GM19328 (cell line): ENCODE data around the gene PROS1.
A peak's percentile ranks its signal among the peaks of the same experiment; 100 is the strongest.

ENCODE experiments used
- ATAC-seq: cut with Tn5 transposase; IDR thresholded peaks from one replicate; pipeline ENCODE4 v1.9.1; 2021; ENCODE audit warnings: mild to moderate bottlenecking, moderate library complexity; ENCODE audit not compliant: unreplicated experiment

The PROS1 gene

DNA sequence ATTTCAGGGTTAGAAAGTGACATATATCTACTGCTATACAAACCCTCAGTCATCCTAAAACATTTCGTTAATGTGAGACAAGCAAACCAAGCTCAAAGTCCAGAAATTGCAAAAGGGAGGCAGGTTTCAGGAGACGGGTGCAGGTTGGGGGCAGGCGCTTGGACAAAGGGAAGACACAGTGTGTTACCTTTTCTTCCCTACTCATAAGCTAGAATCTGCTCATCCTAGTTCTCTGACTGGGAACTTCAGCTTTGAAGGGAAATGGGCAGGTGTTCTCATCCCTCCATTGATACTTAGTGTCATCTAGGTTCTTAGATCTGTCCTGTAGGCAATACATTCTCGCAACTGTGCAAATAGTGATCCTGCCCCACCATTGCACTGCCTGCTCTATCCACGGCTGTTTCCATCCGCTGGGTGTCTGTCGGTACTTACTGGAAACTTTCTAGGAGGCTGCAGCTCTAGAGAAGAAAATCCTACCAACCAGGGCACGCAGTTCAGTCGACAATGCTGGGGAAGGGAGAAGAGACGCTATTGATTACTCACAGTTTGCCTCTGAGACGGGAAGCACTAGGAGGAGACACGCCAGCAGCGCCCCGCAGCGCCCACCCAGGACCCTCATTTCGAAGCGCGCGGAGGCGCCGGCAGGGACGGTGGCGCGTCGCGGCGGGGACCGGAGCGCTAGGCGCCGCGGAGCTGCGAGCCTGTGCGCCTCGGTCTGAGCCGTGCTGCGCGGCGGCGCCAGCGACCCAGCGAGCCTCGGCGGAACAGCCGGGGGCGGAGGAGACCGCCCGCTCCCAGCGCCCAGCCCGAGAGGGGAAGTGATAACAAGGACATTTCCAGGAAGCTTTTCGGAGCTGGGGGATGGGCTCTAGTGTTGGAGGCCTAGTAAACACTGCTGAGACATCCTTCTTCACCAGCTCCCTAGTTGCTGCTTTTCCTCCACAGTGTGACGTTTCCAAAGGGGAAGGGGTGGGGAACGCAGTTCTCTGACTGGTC, at the start of gene PROS1:
Gene PROS1, minus strand, starts transcription at position 766 of the 996 bp plus-strand sequence. Its CDS starts 147 bp downstream, at position 619.
- ATAC-seq, result peak; percentile 90

DNA sequence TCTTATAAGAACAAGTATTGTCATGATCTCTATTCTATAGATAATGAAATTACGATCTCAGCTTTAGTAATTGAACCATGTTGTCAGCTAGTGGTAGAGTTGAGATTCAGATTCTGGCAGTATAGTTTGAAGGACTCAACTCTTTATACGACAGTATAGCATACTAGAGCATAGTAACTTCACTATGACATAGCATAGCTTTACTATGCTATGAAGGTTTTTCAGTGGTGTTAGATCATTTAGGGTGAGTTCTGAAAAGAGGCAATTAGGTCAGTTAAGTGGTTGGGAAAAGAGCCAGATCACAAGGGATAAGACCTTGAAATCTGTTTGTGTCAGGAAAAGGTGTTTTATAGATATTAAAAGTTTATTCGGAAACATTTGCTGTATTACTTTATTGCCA, 46.6 kb upstream of the PROS1 start:
- ATAC-seq, result no peak

DNA sequence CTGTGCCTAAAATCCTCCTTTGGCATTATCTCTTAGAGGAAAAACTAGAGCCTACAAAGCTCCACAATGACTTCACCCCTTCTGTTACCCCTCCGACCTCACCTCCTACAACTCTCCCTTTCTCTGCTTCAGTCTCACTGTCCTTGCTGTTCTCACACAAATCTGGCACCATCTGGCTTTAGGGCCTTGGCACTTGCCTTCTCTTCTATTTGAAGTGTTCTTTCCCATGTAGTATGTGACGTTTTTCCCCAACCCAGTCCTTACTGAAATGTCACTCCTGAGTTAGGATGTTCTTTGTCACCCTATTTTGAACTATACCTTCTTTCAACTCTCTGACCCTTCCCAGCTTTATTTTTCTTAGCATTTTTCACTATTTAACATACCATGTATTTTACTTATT, 46.0 kb upstream of the PROS1 start:
- ATAC-seq, result no peak

DNA sequence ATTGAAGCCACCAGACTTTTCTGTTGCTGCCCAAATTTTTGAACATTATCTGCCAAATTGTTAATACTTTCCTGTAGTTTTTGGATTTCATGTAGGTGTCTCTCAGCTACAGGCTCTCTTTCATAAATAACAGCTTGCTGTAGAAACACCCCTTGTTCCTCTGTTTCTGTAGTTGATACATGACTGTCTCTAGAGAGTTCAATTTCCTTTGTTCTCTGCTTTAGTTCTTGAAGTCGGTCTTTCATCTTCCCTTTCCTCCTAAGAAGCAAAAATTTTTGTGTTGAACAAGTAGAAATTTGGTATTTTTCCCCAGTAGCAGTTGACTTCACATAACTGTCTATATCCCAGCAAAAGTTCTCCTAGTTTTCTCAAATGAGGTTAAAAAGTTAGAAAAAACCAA, 41.3 kb upstream of the PROS1 start:
- ATAC-seq, result no peak

DNA sequence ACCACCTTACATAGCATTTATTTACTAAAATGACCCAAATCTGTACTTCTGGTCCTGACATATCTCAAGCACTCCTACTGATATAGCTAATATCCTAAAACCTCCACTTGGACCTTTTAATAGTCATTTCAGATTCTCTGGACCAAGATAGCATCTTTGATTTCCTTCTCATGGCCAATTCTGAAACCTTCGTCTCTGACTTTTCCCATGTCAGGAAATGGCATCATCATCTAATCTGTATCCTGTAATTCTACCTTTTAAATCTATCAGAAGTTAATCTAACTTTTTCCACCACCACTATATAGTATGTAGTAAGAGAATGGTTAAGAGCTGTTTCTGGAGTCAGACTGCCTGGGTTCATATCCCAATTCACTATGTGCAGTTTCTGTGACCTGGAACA, 38.5 kb upstream of the PROS1 start:
- no peak for ATAC-seq

DNA sequence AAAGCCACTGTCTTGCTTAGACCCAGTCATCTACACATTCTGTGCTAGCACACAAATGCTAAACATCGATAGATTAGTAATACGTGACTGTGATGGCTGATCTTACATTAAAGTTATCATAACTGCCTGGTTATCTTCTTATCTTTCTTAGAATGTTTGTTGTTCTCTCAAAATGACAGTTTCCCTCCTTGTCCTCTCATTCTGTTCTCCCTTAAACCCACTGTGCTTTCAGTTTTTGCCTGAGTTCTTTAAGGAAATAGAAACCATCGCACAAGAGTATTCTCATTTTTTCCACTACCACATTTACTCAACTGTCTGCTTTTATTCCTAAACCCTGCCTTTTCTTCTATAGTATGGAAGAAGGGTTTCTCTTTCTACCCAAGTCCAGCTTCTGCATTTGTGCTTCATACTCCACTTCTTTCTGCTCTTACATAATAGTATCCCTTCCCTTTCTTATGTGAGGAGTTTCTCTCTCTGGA, 37.6 kb upstream of the PROS1 start:
- no peak for ATAC-seq

DNA sequence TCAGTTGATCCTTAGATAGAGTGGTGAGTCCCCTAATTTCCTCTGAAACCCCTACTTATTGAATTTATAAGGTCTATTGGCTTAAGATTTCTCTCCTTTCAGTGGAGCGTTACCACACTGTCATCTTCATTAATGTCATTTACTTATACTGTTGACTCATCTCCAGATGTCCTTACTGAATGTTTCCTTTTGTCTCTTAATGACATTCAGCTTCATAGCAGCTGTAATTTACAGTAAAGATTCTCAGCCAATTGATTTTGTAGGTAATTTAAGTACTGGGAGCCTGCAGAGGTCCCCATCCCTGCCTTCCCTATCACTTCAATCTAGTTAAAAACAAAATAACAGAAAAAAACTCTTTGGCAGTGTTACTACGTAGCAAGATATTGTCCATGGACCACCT, 35.9 kb upstream of the PROS1 start:
- ATAC-seq, result no peak

DNA sequence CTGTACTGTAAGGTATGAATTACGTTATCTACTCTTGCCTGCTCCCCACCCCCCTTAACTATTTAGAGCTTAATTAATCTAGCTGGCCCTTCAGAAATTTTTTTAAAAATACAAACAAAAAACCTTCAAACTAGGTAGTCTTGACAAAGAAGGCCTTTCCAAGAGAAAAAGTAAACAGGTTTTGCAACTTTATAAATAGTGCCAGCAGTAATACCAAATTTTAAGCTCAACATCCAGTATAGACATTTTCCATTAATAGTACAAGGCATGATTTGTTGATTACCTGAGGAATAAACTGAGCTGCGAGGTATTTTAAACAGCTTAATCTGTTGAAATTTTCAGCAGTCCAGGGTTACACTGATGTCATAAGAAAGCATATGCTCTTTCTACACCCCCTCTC, 34.6 kb upstream of the PROS1 start:
- no peak for ATAC-seq

DNA sequence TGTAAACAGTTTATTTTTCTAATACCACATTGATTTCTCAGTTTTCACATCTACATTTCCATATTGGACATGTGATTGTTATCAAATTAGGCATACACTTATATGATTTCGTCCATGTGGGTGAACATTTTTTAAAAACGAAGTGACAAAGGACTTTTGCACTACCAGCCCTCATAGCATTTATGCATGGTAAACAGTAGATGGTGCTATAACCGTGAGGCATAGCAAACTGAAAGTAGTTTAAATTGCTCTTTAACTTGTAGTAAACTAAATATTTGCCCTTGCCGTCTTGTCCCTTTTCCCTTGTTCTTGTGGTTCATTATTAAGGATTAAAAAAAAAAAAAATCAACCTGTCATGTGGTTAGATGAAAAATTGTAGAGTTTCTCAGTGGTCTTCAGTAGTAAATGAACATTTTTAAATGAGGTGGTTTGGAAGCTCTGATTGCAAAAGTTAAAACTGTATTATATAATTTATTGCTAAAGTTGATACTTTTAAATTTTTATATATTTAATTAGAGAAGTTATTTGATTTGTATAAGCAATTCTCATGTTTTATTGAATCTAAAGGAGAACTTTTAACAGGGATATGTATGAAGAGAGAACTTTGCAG, 30.7 kb upstream of the PROS1 start:
- ATAC-seq, result peak; percentile 89

DNA sequence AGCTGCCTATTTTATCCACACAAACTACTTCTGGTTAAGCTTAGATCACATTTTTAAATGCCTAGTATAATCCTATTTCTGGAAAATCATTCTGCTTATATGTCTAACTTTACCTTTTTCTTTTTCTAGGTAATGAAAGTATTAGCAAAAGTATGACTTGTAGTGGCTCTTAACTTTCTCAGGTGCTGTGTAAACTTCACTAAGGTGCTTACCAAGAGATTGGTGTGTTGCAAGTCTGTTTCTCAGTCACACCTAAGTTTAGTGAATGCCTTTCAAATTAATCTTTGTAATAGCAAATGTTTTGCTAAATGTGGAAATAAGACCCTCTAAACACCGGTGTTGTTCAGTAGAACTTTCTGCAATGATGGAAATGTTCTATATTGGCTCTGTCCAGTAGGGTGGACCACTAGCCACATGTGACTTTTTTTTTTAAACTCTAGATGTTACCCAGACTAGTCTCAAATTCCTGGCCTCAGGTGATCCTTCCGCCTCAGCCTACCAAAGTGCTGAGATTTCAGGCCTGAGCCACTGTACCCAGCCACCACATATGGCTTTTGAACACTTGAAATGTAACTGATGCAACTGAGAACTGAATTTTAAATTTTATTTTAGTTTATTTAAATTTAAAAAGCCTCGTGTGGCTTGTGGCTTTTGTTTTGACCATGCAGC, 28.3 kb upstream of the PROS1 start:
- ATAC-seq, result no peak

DNA sequence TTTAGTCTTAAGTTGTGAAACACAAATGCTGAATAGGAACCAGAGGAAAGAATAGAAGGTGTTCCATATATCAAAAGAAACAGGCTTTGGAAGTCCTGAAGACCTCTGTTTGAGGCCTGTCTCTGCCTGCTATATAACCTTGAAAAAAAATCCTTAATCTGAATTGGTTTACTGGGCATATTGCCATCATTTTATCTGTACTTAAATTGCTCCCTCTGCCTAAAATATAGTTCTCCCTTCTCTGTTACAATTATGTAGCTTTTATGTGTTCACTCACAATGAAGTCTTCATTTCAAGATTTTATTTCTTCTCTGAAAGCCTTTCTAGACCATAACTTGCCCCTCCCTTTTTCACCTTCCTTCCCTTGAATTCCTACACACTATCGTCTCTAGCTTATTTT, 27.5 kb upstream of the PROS1 start:
- no peak for ATAC-seq

DNA sequence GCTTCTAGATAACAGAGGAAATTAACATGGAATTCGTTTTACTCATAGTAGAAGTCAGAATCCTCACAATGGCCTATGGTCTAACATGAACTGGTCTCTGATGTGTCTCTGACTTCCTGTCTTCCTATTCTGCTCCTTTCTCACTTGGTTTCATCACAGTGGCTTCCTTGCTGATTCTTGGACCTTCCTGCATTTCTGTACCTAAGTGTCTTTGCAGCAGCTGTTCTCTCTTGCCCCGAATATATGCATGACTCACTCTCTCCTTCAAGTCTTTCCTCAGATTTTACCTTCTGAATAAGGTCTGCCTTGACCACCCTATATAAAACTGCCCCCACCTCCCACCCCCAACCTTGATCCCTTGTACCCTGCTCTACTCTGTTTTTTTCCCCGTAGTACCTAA, 20.4 kb upstream of the PROS1 start:
- ATAC-seq, result no peak

DNA sequence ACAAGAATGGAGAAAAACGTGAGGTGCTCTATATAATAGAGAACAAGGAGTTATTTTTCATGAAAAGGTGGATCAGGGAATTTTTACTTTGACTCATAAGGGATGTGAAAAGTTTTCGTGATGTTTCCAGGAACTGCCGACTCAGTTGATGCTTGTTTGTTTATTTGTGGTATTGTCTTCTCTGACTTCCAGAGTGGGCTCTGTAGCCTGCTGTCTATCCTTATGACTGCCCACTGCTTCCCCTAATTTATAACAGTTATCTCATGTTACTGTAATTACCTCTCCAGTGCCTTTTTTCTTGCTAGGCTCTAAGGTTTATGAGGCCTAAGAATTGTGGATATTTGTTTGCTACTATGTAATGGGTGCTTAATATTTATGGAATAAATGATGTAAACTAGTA, 18.5 kb upstream of the PROS1 start:
- no peak for ATAC-seq

DNA sequence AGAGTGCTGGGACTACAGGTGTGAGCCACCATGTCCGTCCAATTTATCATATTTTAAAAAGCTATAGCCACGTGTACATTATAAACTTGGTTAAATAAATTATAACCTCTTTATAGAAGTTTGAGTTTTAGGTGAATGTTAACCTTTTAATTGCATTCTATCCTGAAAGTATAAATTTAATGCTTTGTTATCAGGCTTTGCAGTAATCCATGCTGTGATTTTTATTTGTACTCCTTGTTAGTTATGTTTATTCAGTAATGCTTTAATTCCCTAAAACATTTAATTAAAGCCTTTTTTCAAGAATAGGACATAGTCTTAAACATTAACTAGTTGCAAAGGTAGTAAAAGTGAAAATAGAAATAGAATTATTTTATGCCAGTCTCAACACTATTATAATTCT, 17.9 kb upstream of the PROS1 start:
- no peak for ATAC-seq

DNA sequence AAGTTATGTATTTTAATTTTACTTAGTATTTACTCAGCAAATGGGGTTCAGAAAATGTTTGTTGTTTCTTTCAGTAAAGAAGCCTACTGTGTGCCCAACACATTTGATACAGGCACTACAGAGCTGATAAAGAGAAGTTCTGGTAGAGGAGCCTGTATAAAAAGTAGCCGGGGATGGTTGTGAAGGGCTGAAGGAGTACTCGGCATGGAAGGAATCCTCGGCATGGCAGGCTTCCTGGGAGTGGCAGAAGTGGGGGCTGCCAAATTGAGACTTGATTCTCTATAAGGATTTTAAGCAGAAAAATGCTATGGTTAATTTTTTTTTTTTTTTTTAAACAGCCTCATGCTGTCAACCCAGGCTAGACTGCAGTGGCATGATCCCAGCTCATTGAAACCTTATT, 15.5 kb upstream of the PROS1 start:
- no peak for ATAC-seq

DNA sequence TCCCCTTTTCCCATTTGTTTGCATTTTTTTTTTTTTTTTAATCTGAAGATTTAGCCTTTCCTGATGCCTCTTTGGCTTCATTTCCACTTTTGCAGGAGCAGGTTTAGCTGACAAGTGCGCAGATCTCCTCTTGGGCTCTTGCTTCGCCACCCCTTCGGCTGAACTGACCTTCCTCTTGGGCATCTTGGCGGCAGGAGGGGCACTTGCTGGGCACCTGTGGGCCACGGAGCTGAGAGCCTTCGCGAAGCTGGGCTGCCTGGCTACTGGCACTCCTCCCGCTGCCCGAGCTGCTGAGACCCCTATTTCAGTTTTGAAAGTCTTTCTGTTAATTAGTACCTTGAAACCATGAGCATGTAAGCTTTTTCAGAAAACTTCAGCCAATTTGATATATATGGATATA, 15.1 kb upstream of the PROS1 start:
- no peak for ATAC-seq

DNA sequence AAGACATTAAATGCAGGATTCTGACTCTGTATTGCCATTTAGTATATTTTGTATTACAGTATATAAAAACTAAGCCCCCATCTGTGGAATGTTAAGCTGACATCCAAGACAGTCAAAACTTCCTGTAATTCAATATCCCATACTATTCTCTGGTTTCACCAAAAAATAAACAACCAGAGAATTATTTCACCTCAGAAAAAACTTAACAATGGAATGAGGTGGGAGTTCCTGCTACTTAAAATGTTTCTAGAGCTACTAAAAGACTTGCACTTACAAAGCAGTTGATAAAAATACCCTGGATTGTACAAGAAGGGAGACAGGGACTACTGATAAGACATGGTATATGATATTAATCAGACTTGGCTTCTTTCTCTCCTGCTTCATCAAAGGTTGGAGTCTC, 14.6 kb upstream of the PROS1 start:
- ATAC-seq, result no peak

DNA sequence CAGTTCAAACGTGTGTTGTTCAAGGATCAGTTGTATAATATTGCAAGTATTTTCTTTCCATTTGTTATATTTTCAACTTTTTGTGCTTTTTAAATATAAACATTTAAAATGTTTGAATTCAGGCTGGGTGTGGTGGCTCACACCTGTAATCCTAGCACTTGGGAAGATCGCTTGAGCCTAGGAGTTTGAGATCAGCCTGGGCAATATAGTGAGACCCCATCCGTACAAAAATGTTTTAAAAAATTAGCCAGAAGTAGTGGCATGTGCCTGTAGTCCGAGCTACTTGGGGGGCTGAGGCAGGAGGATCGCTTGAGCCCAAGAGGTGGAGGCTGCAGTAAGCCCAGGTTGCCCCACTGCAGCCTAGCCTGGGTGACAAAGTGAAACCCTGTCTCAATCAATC, 10.9 kb upstream of the PROS1 start:
- ATAC-seq, result no peak

DNA sequence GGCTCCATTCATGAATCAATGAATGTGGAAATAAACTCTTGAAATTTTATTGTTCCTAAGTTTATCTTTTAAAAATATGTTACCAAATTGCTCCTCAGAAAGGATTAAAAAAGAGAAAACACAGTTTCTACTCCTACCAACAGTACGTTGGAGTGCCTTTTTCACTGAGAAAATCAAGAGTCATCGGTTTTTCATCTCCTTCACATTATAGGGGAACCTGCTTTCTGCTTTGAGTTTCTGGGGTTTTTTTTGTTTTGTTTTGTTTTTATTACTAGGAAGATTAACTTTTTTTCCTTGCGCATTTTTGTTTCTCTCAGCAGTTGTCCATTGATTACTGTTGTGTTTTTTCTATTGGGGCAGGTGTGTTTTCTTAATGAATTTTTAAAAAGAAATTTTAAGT, 9.7 kb upstream of the PROS1 start:
- no peak for ATAC-seq

DNA sequence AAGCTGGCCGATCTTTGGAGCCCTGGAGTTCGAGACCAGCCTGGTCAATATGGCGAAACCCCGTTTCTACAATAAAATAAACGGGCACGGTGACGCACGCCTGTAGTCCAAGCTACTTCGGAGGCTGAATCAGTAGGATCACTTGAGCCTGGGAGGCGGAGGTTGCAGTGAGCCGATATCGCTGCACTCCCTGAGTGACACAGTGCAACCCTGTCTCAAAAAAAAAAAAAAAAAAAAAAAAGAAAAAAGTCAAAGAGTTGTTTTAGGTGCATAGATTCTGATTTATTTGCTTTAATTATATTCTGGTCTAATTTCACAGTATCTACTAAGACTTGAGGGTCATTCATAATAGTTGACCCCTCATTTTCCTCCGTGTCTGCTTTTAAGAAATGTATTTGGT, 8.0 kb upstream of the PROS1 start:
- ATAC-seq, result no peak

DNA sequence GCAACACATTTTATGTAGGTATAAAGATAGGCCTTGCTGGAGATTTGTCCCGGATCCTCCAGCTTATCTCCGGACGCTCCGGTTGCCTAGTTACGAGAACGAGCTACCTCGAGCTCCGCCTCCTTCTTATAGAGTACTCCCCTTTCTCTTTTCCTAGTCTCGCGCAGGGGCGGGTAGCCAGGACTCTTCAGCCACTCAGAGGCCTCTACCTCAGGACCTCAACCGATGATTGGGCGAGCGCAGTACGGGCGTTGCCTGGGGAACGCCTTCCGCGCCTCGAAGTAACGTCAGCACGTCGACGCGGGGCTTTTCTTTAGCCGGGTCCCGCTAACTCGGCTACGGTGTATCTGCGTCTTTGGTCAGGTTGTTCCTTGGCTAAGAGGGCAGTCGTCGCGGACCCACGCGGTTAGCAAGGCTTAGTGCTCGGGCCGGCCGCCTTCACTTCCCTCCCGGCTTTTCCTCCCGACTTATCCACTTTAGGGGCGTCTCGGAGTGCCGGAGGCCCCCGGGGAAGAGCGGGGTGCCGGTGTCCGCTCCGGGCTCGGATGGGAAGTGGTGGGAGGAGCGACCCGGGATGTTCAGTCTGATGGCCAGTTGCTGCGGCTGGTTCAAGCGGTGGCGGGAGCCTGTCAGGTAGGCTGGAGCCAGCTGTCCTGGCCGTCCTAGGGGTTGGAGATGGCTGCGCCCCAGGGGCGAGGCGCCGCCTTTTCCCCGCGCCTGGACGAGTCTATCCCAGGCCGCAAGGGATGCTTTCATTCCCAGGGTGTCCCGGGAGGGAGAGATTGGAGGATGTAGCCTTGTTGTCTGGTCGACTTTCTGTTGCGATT, 6.4 kb upstream of the PROS1 start, which contains the start of gene ARL13B:
Gene ARL13B, plus strand, starts transcription at position 306 of the 827 bp plus-strand sequence. Its CDS starts 269 bp downstream, at position 575.
- peak; percentile 100 for ATAC-seq
